Measurements from ENCODE around the gene PDLIM5. TPM values are rescaled to one million over a fixed set of nuclear protein-coding genes. Genes with fewer than 3 reads are reported as not detected.

PDLIM5 gene
- total RNA-seq, 4 donors from 2014 or later: 62.9 to 133 (median 110) TPM

GRCh38 chr4:94574050-94574449 is 122.3 kb downstream of the PDLIM5 start:
- 82 to 83% methylated on average over 8 to 9 of the region's 9 CpGs for WGBS, 2 donors (ENCODE audit: low coverage in 1 of 2)
- peaks cover 0 to 6% (median 0%) of the 10 kb centered on the region in 4 donors for H3K36me3 ChIP-seq
- no peak overlapping the region for H3K4me3 ChIP-seq
- TF ChIP-seq CTCF (IDR thresholded peaks at IDR 0.05) (no peak), EP300 (IDR thresholded peaks at IDR 0.05; ENCODE audit: low read depth) (no peak)
- H3K9me3 ChIP-seq: no peaks in the 10 kb centered on the region
- H3K4me1 ChIP-seq: peaks cover 0 to 21% (median 0%) of the 10 kb centered on the region in 4 donors
- H3K27me3 ChIP-seq: no peaks in the 10 kb centered on the region
- H3K27ac ChIP-seq: no peak overlapping the region
- in situ Hi-C loops (cut with MboI; ENCODE audit: low pct_ligation_motif_present in 1 of 4, low pct_unique_long_range_greater_than_20kb in 1 of 4, low sequenced_read_pairs in 3 of 4) (no loop called here), intact Hi-C loops (cut with DNase I; ENCODE audit: low total_unique reads) (no loop called here)
- no peak for DNase-seq

- Histone ChIP-seq H3K4me1 (peaks cover 0 to 21% (median 0%) of the 10 kb centered on the region in 4 donors), H3K9me3 (no peaks in the 10 kb centered on the region), H3K36me3 (peaks cover 0 to 6% (median 0%) of the 10 kb centered on the region in 4 donors), H3K4me3 (no peak overlapping the region), H3K27ac (no peak overlapping the region), H3K27me3 (no peaks in the 10 kb centered on the region)
- DNase-seq: no peak
- no peak for TF ChIP-seq POLR2A (IDR thresholded peaks at IDR 0.05)
- no peak for TF ChIP-seq CTCF (IDR thresholded peaks at IDR 0.05)
- TF ChIP-seq EP300 (IDR thresholded peaks at IDR 0.05; ENCODE audit: low read depth): no peak
- no peak for TF ChIP-seq POLR2AphosphoS5 (IDR thresholded peaks at IDR 0.05)
- intact Hi-C loops (cut with DNase I; ENCODE audit: low total_unique reads): no loop called here
- in situ Hi-C loops (cut with MboI; ENCODE audit: low pct_ligation_motif_present in 1 of 4, low pct_unique_long_range_greater_than_20kb in 1 of 4, low sequenced_read_pairs in 3 of 4): no loop called here
- WGBS, 2 donors (ENCODE audit: low coverage in 1 of 2): 85 to 86% methylated on average over 3 of the region's 3 CpGs
Measured at GRCh38 chr4:94574616-94575015, 122.9 kb downstream of the PDLIM5 start.

- intact Hi-C loops (cut with DNase I; ENCODE audit: low total_unique reads): no loop called here
Measured at GRCh38 chr4:94575652-94576051, 123.9 kb downstream of the PDLIM5 start.

GRCh38 chr4:94576210-94576609 is 124.5 kb downstream of the PDLIM5 start:
- Histone ChIP-seq H3K9me3 (no peaks in the 10 kb centered on the region), H3K4me1 (peaks cover 0 to 14% (median 0%) of the 10 kb centered on the region in 4 donors), H3K27me3 (no peaks in the 10 kb centered on the region), H3K36me3 (peaks cover 0 to 6% (median 0%) of the 10 kb centered on the region in 4 donors), H3K27ac (no peak overlapping the region), H3K4me3 (no peak overlapping the region)
- in situ Hi-C loops (cut with MboI; ENCODE audit: low pct_ligation_motif_present in 1 of 4, low pct_unique_long_range_greater_than_20kb in 1 of 4, low sequenced_read_pairs in 3 of 4) (no loop called here), intact Hi-C loops (cut with DNase I; ENCODE audit: low total_unique reads) (no loop called here)
- DNase-seq: no peak
- no peak for TF ChIP-seq EP300 (IDR thresholded peaks at IDR 0.05; ENCODE audit: low read depth)
- no peak for TF ChIP-seq POLR2A (IDR thresholded peaks at IDR 0.05)
- WGBS, 2 donors (ENCODE audit: low coverage in 1 of 2): 62 to 68% methylated on average over 3 of the region's 3 CpGs

More at GRCh38 chr4:94575652-94576051, 123.9 kb downstream of the PDLIM5 start:
- Histone ChIP-seq H3K4me1 (peaks cover 0 to 15% (median 0%) of the 10 kb centered on the region in 4 donors), H3K9me3 (no peaks in the 10 kb centered on the region), H3K27ac (no peak overlapping the region), H3K27me3 (no peaks in the 10 kb centered on the region), H3K36me3 (peaks cover 0 to 6% (median 0%) of the 10 kb centered on the region in 4 donors), H3K4me3 (no peak overlapping the region)
- TF ChIP-seq EP300 (IDR thresholded peaks at IDR 0.05; ENCODE audit: low read depth) (no peak), CTCF (IDR thresholded peaks at IDR 0.05) (no peak), POLR2A (IDR thresholded peaks at IDR 0.05) (no peak), POLR2AphosphoS5 (IDR thresholded peaks at IDR 0.05) (no peak)
- no peak for DNase-seq
- in situ Hi-C loops (cut with MboI; ENCODE audit: low pct_ligation_motif_present in 1 of 4, low pct_unique_long_range_greater_than_20kb in 1 of 4, low sequenced_read_pairs in 3 of 4): no loop called here
- WGBS, 2 donors (ENCODE audit: low coverage in 1 of 2): 92% methylated on average over 10 of the region's 10 CpGs; no CpG with 5 or more reads in 1 of the 2 donors

GRCh38 chr4:94577136-94577535 is 125.4 kb downstream of the PDLIM5 start:
- DNase-seq: peak; percentile 15
- Histone ChIP-seq H3K36me3 (peaks cover 0 to 6% (median 0%) of the 10 kb centered on the region in 4 donors), H3K27me3 (no peaks in the 10 kb centered on the region), H3K4me1 (peaks cover 0 to 14% (median 0%) of the 10 kb centered on the region in 4 donors), H3K27ac (no peak overlapping the region), H3K4me3 (no peak overlapping the region), H3K9me3 (no peaks in the 10 kb centered on the region)
- in situ Hi-C loops (cut with MboI; ENCODE audit: low pct_ligation_motif_present in 1 of 4, low pct_unique_long_range_greater_than_20kb in 1 of 4, low sequenced_read_pairs in 3 of 4) (no loop called here), intact Hi-C loops (cut with DNase I; ENCODE audit: low total_unique reads) (no loop called here)
- WGBS, 2 donors (ENCODE audit: low coverage in 1 of 2): 58 to 80% methylated on average over 1 of the region's 1 CpG
- no peak for TF ChIP-seq EP300 (IDR thresholded peaks at IDR 0.05; ENCODE audit: low read depth)
- TF ChIP-seq CTCF (IDR thresholded peaks at IDR 0.05): no peak
- TF ChIP-seq POLR2AphosphoS5 (IDR thresholded peaks at IDR 0.05): no peak
- TF ChIP-seq POLR2A (IDR thresholded peaks at IDR 0.05): no peak

All from transverse colon (tissue), 4 donors.